ENCODE results near the gene FAM76B. TPM values are rescaled to one million over a fixed set of nuclear protein-coding genes. Genes with fewer than 3 reads are reported as not detected.

FAM76B gene
- total and polyA plus RNA-seq, 2 donors (not counting 1 experiment from before 2014, with no cell fraction given) = 36.5 to 80.9 TPM

- Mint-ChIP-seq H3K27ac (no peak overlapping the region), H3K9me3 (ENCODE audit: insufficient read depth) (no peaks in the 10 kb centered on the region), H3K27me3 (no peaks in the 10 kb centered on the region), H3K4me3 (no peak overlapping the region), H3K4me1 (no peaks in the 10 kb centered on the region)
- ATAC-seq (ENCODE audit: low read depth) (no peak), DNase-seq (no peak)
- H3K4me2 ChIP-seq (replicated peaks; ENCODE audit: low read depth, low read length, poor library complexity, severe bottlenecking) = no peak overlapping the region
- H3K36me3 ChIP-seq (replicated peaks in 1 of 2; ENCODE audit: control extremely low read depth in 1 of 2, control insufficient read depth in 1 of 2, extremely low read depth in 1 of 2, insufficient read depth in 2 of 2, low read length in 1 of 2) = peaks cover 4 to 56% of the 10 kb centered on the region in 2 experiments
- no peak overlapping the region for H3K4me3 ChIP-seq (ENCODE audit: control extremely low read depth in 1 of 5, extremely low read depth in 1 of 5, insufficient read depth in 1 of 5, low read depth in 2 of 5, low read length in 4 of 5)
- TF ChIP-seq EZH2 (IDR thresholded peaks at IDR 0.05; ENCODE audit: borderline replicate concordance, insufficient read depth, low read depth, low read length, poor library complexity, severe bottlenecking) = no peak
- TF ChIP-seq, protein P1, sequence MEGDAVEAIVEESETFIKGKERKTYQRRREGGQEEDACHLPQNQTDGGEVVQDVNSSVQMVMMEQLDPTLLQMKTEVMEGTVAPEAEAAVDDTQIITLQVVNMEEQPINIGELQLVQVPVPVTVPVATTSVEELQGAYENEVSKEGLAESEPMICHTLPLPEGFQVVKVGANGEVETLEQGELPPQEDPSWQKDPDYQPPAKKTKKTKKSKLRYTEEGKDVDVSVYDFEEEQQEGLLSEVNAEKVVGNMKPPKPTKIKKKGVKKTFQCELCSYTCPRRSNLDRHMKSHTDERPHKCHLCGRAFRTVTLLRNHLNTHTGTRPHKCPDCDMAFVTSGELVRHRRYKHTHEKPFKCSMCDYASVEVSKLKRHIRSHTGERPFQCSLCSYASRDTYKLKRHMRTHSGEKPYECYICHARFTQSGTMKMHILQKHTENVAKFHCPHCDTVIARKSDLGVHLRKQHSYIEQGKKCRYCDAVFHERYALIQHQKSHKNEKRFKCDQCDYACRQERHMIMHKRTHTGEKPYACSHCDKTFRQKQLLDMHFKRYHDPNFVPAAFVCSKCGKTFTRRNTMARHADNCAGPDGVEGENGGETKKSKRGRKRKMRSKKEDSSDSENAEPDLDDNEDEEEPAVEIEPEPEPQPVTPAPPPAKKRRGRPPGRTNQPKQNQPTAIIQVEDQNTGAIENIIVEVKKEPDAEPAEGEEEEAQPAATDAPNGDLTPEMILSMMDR (IDR thresholded peaks at IDR 0.05) = no peak
- no peak overlapping the region for H3K9ac ChIP-seq (ENCODE audit: low read length)
- H3K27me3 ChIP-seq (replicated peaks in 1 of 4; ENCODE audit: control extremely low read depth in 1 of 4, control insufficient read depth in 3 of 4, insufficient read depth in 4 of 4, low read length in 3 of 4) = no peaks in the 10 kb centered on the region
- H2AFZ ChIP-seq (ENCODE audit: insufficient read depth, low read depth, low read length, poor library complexity, severe bottlenecking) = no peak overlapping the region
- no peak overlapping the region for H3K27ac ChIP-seq (ENCODE audit: low read length in 2 of 2)
- POLR2A ChIA-PET = no interaction called here
- CTCF ChIA-PET = interaction anchor here (1.9 to 4.0 kb wide), 3 partner anchors 16 to 593 kb away, joined by 5 to 30 read pairs (median 13); no protein-coding TSS in a partner anchor
- no CpG with 5 or more reads among the region's 1 CpG for WGBS (ENCODE audit: insufficient coverage)
- intact Hi-C loops (cut with micrococcal nuclease) = no loop called here
- H3K79me2 ChIP-seq (ENCODE audit: control insufficient read depth, insufficient read depth, low read length) = no peaks in the 10 kb centered on the region
- no peaks in the 10 kb centered on the region for H3K9me3 ChIP-seq (ENCODE audit: control extremely low read depth in 1 of 3, control insufficient read depth in 2 of 3, insufficient read depth in 1 of 3, low read length in 2 of 3)
- no peaks in the 10 kb centered on the region for H3K4me1 ChIP-seq (ENCODE audit: control insufficient read depth in 2 of 2, insufficient read depth in 2 of 2, low read length in 2 of 2)
- no peaks in the 10 kb centered on the region for H4K20me1 ChIP-seq (ENCODE audit: control insufficient read depth, insufficient read depth, low read length, poor library complexity, severe bottlenecking)
These were observed 43.8 kb upstream of the FAM76B start for GRCh38 chr11:95833378-95833777.

DNA sequence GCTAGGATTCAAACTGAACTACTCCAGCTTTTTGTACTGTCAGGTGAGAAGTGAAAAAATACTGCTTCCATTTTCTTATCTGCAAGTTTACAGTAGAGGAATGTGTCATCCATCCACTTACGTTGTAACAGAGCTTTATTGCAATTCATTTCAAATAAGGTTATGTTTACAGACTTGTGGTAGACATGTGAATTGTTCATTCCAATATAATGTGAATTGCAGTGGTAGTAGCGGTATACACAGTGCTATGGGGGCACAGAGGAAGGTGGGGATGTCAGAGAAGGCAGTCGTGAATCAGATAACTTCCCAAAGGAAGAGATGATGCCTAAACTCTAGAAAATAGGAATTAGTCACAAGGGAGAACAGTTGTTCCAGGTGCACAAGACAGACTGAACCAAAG lies 43.2 kb upstream of the FAM76B start:
- Histone ChIP-seq H3K9ac (ENCODE audit: low read length) (no peak overlapping the region), H3K27me3 (replicated peaks in 1 of 4; ENCODE audit: control extremely low read depth in 1 of 4, control insufficient read depth in 3 of 4, insufficient read depth in 4 of 4, low read length in 3 of 4) (no peaks in the 10 kb centered on the region), H3K27ac (ENCODE audit: low read length in 2 of 2) (no peak overlapping the region), H3K79me2 (ENCODE audit: control insufficient read depth, insufficient read depth, low read length) (no peaks in the 10 kb centered on the region), H3K4me1 (ENCODE audit: control insufficient read depth in 2 of 2, insufficient read depth in 2 of 2, low read length in 2 of 2) (no peaks in the 10 kb centered on the region), H3K4me3 (ENCODE audit: control extremely low read depth in 1 of 5, extremely low read depth in 1 of 5, insufficient read depth in 1 of 5, low read depth in 2 of 5, low read length in 4 of 5) (no peak overlapping the region), H2AFZ (ENCODE audit: insufficient read depth, low read depth, low read length, poor library complexity, severe bottlenecking) (no peak overlapping the region), H3K4me2 (replicated peaks; ENCODE audit: low read depth, low read length, poor library complexity, severe bottlenecking) (no peak overlapping the region), H3K9me3 (ENCODE audit: control extremely low read depth in 1 of 3, control insufficient read depth in 2 of 3, insufficient read depth in 1 of 3, low read length in 2 of 3) (no peaks in the 10 kb centered on the region), H4K20me1 (ENCODE audit: control insufficient read depth, insufficient read depth, low read length, poor library complexity, severe bottlenecking) (no peaks in the 10 kb centered on the region), H3K36me3 (replicated peaks in 1 of 2; ENCODE audit: control extremely low read depth in 1 of 2, control insufficient read depth in 1 of 2, extremely low read depth in 1 of 2, insufficient read depth in 2 of 2, low read length in 1 of 2) (peaks cover 4 to 57% of the 10 kb centered on the region in 2 experiments)
- DNase-seq (no peak), ATAC-seq (ENCODE audit: low read depth) (no peak)
- no peak overlapping the region for H3K27ac Mint-ChIP-seq
- POLR2A ChIA-PET = no interaction called here
- H3K9me3 Mint-ChIP-seq (ENCODE audit: insufficient read depth) = no peaks in the 10 kb centered on the region
- intact Hi-C loops (cut with micrococcal nuclease) = no loop called here
- WGBS (ENCODE audit: insufficient coverage) = 96% methylated on average over 2 of the region's 3 CpGs
- no peak for TF ChIP-seq EZH2 (IDR thresholded peaks at IDR 0.05; ENCODE audit: borderline replicate concordance, insufficient read depth, low read depth, low read length, poor library complexity, severe bottlenecking)
- TF ChIP-seq, protein P1 (IDR thresholded peaks at IDR 0.05) = no peak
- H3K4me1 Mint-ChIP-seq = no peaks in the 10 kb centered on the region
- H3K4me3 Mint-ChIP-seq = no peak overlapping the region
- CTCF ChIA-PET = interaction anchor here (0.8 to 2.6 kb wide), 3 partner anchors 561 to 593 kb away, joined by 4 to 13 read pairs (median 5); no protein-coding TSS in a partner anchor
- no peaks in the 10 kb centered on the region for H3K27me3 Mint-ChIP-seq

Measured in B cell (primary cell).